VCaP (cell line): ENCODE results near the gene LSR.
"Not testable (repeated sequence)": the region's sequence is repeated elsewhere in the genome, so short reads cannot be mapped to it uniquely, and the experiment has no call there.

ENCODE experiments used
- H3K27ac ChIP-seq: fragments of 450-650 bp; 2 replicates; pipeline ENCODE4 v1.5.1; 2017
- CTCF ChIP-seq: fragments of 450-650 bp; conservative IDR thresholded peaks from 2 replicates; pipeline ENCODE4 v1.5.1; 2017; ENCODE audit warnings: mild to moderate bottlenecking, moderate library complexity

The LSR gene

GRCh38 chr19:35228177-35228930, 20.4 kb upstream of the LSR start, which contains the start of gene FAM187B:
Gene FAM187B, minus strand, starts transcription at chr19:35228739. Its CDS starts 59 bp downstream, at chr19:35228680.
- TF ChIP-seq CTCF: no peak
- no peak within 1 kb of the TSS for H3K27ac ChIP-seq

- no peak for TF ChIP-seq CTCF
- H3K27ac ChIP-seq: no peak overlapping the region
Observed at GRCh38 chr19:35229601-35230000, 19.2 kb upstream of the LSR start.

GRCh38 chr19:35231956-35232645, 16.7 kb upstream of the LSR start:
- no peak overlapping the region for H3K27ac ChIP-seq

GRCh38 chr19:35232912-35233311, 15.9 kb upstream of the LSR start:
- no peak overlapping the region for H3K27ac ChIP-seq
- TF ChIP-seq CTCF: no peak

More at GRCh38 chr19:35231956-35232645, 16.7 kb upstream of the LSR start:
- no peak for TF ChIP-seq CTCF

GRCh38 chr19:35236638-35237400, 12.0 kb upstream of the LSR start:
- H3K27ac ChIP-seq: no peak overlapping the region
- TF ChIP-seq CTCF: no peak; the same call in 1 of the 2 replicates

GRCh38 chr19:35239597-35239996, 9.2 kb upstream of the LSR start:
- not testable (repeated sequence) for H3K27ac ChIP-seq

GRCh38 chr19:35240327-35240726, 8.5 kb upstream of the LSR start:
- no peak overlapping the region for H3K27ac ChIP-seq
- no peak for TF ChIP-seq CTCF
